Parietal lobe (tissue), 1 donor: Measurements from ENCODE around the gene TSPAN11. TPM values are rescaled to one million over a fixed set of nuclear protein-coding genes. Genes with fewer than 3 reads are reported as not detected.

ENCODE experiments used
- total RNA-seq: library from RNA; depleted of rRNA; stranded (reverse); fragments of >200 nt; gene quantifications from one replicate; pipeline ENCODE4 v1.2.3, GENCODE V29; 2014

Gene TSPAN11
- 13.8 TPM for total RNA-seq

GRCh38 chr12:30926243-30927221, at the start of gene TSPAN11:
Gene TSPAN11, plus strand, starts transcription at chr12:30926748. Its CDS starts 27,244 bp downstream, at chr12:30953992.

Other genes with a start within 250 kb of the TSPAN11 start
- 58.2 TPM for gene IPO8, start 230.9 kb upstream of the TSPAN11 start, total RNA-seq
- gene CAPRIN2, start 171.8 kb upstream of the TSPAN11 start, total RNA-seq = 101 TPM
- gene DDX11, start 147.1 kb downstream of the TSPAN11 start, total RNA-seq = 25.0 TPM